Esophagus muscularis mucosa (tissue), 4 donors: Measurements from ENCODE around the gene F8A1.

ENCODE experiments used
- EP300 ChIP-seq: sonication (generic); formaldehyde crosslinking; IDR thresholded peaks from one replicate; pipeline ENCODE4 v1.6.1; 2017; ENCODE audit warnings: antibody characterized with exemption
- POLR2A ChIP-seq: fragments of 450-650 bp; IDR thresholded peaks from one replicate; pipeline ENCODE4 v1.6.1; 2017; ENCODE audit warnings: antibody characterized with exemption, moderate library complexity, mild to moderate bottlenecking, low read depth
- POLR2AphosphoS5 ChIP-seq, 2 donors: sonication (generic); formaldehyde crosslinking; IDR thresholded peaks; one replicate each; pipeline ENCODE4 v1.6.1; 2017; ENCODE audit warnings: antibody characterized with exemption in 2 of 2
- TF ChIP-seq, protein P1 (sequence below), 3 experiments: fragments of 200-600 bp in 2 of 3; fragments of 450-650 bp in 1 of 3; sonication (generic) in 2 of 3; IDR thresholded peaks; one replicate each; pipeline ENCODE4 v1.5.1; 2017 to 2019; ENCODE audit warnings: antibody characterized with exemption in 3 of 3, mild to moderate bottlenecking in 2 of 3, moderate library complexity in 1 of 3

DNA sequence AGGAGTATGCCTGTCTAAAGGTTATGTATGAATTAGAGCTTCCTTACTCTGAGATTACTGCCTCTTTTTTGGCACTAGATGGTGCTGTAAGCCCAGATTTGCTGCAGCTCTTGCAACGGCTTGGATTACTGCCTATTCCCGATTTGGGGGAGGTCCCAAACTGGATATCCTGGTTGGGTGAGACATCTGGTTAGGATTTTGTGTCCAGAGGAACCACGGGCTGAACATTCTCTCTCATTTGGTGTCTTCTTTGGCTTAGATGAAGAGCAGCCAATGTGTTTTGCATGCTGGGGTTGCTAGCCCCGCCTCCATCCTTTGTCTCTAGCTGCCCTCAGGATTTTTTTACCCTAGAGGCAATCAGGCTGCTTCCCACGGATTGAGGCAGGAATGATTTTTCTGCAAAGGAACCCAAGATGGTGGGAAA, 31.9 kb downstream of the F8A1 start:
- TF ChIP-seq, protein P1, sequence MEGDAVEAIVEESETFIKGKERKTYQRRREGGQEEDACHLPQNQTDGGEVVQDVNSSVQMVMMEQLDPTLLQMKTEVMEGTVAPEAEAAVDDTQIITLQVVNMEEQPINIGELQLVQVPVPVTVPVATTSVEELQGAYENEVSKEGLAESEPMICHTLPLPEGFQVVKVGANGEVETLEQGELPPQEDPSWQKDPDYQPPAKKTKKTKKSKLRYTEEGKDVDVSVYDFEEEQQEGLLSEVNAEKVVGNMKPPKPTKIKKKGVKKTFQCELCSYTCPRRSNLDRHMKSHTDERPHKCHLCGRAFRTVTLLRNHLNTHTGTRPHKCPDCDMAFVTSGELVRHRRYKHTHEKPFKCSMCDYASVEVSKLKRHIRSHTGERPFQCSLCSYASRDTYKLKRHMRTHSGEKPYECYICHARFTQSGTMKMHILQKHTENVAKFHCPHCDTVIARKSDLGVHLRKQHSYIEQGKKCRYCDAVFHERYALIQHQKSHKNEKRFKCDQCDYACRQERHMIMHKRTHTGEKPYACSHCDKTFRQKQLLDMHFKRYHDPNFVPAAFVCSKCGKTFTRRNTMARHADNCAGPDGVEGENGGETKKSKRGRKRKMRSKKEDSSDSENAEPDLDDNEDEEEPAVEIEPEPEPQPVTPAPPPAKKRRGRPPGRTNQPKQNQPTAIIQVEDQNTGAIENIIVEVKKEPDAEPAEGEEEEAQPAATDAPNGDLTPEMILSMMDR (IDR thresholded peaks at IDR 0.05): peak; percentile 52 to 64 (median 57)
- TF ChIP-seq POLR2AphosphoS5 (IDR thresholded peaks at IDR 0.05) (peak; percentile 9 to 42), POLR2A (no peak), EP300 (no peak)
